GM12872 (cell line): ENCODE measurements around the gene HMGN3.

Experiments
- CTCF ChIP-seq: IDR thresholded peaks from 3 replicates; pipeline ENCODE4 v1.5.1; 2011; ENCODE audit warnings: low read depth, mild to moderate bottlenecking, low read length, moderate library complexity; ENCODE audit not compliant: insufficient read depth

Gene HMGN3

DNA sequence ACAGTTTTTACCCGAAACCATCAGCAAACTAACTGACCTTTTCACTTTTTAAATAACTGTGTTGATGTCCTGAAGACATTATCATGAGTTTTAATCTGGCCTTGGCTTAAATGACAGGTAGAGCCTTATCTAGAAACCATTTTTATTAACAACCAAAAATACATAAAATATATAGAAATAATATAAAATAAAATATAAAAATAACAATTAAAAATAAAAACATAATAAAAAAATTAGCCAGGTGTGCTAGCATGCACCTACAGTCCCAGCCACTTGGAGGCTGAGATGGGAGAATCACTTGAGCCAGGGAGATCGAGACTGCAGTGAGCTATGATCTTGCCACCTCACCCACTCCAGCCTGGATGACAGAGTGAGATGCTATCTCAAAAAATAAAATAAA, 21.6 kb downstream of the HMGN3 start:
- TF ChIP-seq CTCF, result no peak

DNA sequence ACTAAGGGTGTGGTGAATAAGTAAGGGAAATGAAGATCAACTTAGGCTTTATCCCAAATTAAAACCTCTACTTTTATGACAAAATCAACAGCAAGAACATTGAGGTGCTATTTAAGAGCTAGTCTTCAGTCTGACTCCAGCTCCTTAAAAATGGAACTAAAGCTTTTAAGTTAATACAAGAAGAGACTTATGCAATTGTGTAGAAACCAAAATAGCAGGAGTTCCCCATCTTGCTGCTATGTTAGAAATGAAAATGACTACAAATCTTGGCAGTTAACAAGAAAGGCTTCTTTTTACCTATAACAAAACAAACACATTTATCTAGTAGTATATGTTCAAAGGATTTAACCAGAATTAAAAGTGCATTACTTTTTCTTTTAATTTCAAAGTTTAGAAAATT, 25.7 kb downstream of the HMGN3 start:
- TF ChIP-seq CTCF, result no peak

GRCh38 chr6:79203753-79204253, 30.7 kb downstream of the HMGN3 start:
- TF ChIP-seq CTCF, result no peak

- no peak for TF ChIP-seq CTCF
These were observed 31.9 kb downstream of the HMGN3 start for GRCh38 chr6:79202556-79202955.

- no peak for TF ChIP-seq CTCF
These were observed 32.5 kb downstream of the HMGN3 start for GRCh38 chr6:79201983-79202382.

DNA sequence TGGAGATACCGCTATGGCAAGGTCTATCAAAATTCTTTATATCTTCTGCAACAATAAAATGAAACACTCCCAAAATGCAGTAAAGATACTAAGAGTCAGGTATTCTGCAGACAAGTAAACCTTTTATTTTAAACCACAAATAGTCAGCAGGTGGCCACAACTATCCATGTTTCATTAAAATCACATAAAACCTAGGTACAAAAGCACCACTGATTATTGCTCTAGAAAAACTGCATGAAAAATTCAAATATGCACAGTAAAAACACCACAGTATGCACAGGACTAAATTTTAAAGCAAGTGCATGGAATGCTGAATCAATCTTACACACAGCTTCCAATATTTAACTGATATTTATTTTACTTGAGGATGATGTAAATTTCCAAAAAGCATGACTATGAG, 33.3 kb downstream of the HMGN3 start:
- TF ChIP-seq CTCF, result no peak

- no peak for TF ChIP-seq CTCF
These were observed 37.6 kb downstream of the HMGN3 start for GRCh38 chr6:79196912-79197311.

DNA sequence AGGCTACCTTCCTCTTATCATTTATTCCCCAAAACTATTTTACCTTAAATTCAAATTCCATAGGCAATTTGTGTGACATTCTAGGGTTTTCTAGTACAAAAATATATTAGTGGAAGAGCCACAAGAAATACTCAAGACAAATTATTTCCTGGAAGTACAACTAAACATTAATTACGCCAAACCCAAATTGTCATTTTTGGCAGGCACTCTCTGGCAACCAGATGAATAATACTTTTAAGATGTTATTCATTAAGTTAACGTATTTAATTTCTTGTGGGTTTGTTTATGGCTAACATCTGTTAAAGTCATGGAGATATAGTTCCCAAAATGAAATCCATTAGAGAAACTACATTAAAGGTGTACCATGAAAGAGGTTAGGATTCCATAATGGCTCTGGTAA, 40.5 kb downstream of the HMGN3 start:
- no peak for TF ChIP-seq CTCF
